Heart right ventricle (tissue), 16 donors: ENCODE measurements around the gene SEMA4G. TPM values are rescaled to one million over a fixed set of nuclear protein-coding genes. Genes with fewer than 3 reads are reported as not detected.
A peak's percentile ranks its signal among the peaks of the same experiment; 100 is the strongest.

Experiments used
- ATAC-seq, 8 donors: fragments of 200-7000 bp; cut with Tn5 transposase; one replicate each; pipeline ENCODE4 v1.9.1; 2020; ENCODE audit warnings: mild to moderate bottlenecking in 8 of 8, moderate library complexity in 8 of 8, moderate number of reproducible peaks in 1 of 8
- DNase-seq, 2 donors: peaks; one replicate each; pipeline ENCODE4 v3.0.0-alpha.2; 2020
- H3K27ac ChIP-seq, 10 donors: fragments of 200-600 bp; sonication (generic) in 2 of 10; one replicate each; pipeline versions ENCODE4 v1.5.0 to v1.8.0; 2020 to 2022; ENCODE audit warnings: mild to moderate bottlenecking in 3 of 10
- H3K27me3 ChIP-seq, 7 donors: fragments of 200-600 bp; one replicate each; pipeline ENCODE4 v1.8.0; 2021 to 2022; ENCODE audit warnings: mild to moderate bottlenecking in 2 of 7
- H3K36me3 ChIP-seq, 9 donors: fragments of 200-600 bp; sonication (generic) in 1 of 9; one replicate each; pipeline versions ENCODE4 v1.5.0 to v1.8.0; 2020 to 2022; ENCODE audit warnings: mild to moderate bottlenecking in 2 of 9
- H3K4me1 ChIP-seq, 9 donors: fragments of 200-600 bp; sonication (generic) in 1 of 9; one replicate each; pipeline versions ENCODE4 v1.5.0 to v1.8.0; 2020 to 2022; ENCODE audit warnings: mild to moderate bottlenecking in 4 of 9
- H3K4me3 ChIP-seq, 10 donors: fragments of 200-600 bp; sonication (generic) in 2 of 10; one replicate each; pipeline versions ENCODE4 v1.5.0 to v1.8.0; 2020 to 2022; ENCODE audit warnings: mild to moderate bottlenecking in 7 of 10, moderate library complexity in 2 of 10
- H3K9me3 ChIP-seq, 11 donors: fragments of 200-600 bp in 10 of 11; sonication (generic) in 2 of 11; one replicate each; pipeline versions ENCODE4 v1.5.0 to v1.8.0; 2013 to 2022; ENCODE audit warnings: mild to moderate bottlenecking in 2 of 11, control low read depth in 1 of 11, moderate library complexity in 1 of 11
- WGBS, 2 donors: extraction: QIAGEN DNeasy Blood & Tissue Kit; methylation state at CpG; one replicate each; pipeline ENCODE4 v1.1.7; 2013; ENCODE audit warnings: inconsistent platforms in 1 of 2; 5-methylcytosine and 5-hydroxymethylcytosine counted together
- intact Hi-C, 10 donors: fragments of 100-400 bp; cut with DNase I; formaldehyde crosslinking; loops; one replicate each; pipeline versions ENCODE4 v1.11.1 to v1.14.2; 2022
- polyA plus RNA-seq, 2 donors: library from polyadenylated mRNA; stranded (reverse); fragments of 200-250 nt; gene quantifications; one replicate each; pipeline ENCODE4 v1.2.3, GENCODE V29; 2013
- total RNA-seq, 10 donors: library from RNA; stranded (reverse); fragmentation: NEBNext Ultra II Directional in 3 of 10; extraction: Animal tissue kit (Norgen Biotek cat#: 25700) in 3 of 10; gene quantifications; one replicate each; pipeline versions ENCODE4 v1.2.1 to v1.2.4, GENCODE V29; 2021 to 2023
- TF ChIP-seq, protein P1 (sequence below), 9 donors: fragments of 200-600 bp; sonication (generic) in 2 of 9; IDR thresholded peaks; one replicate each; pipeline versions ENCODE4 v1.5.0 to v1.8.0; 2021 to 2022; ENCODE audit warnings: antibody characterized with exemption in 9 of 9, mild to moderate bottlenecking in 5 of 9, moderate library complexity in 1 of 9
- donor health status: Arrhythmogenic right ventricular cardiomyopathy.
- donor health status: ischemic (EF 13 %, LVEDD 7.1; RV severe dilation, severe dysfunction).
- donor health status: healthy with polysubstance abuse.
- donor health status: DM: no; HTN: yes; CAD: no.
- donor health status: DM: no; HTN: no; CAD: no.
- donor health status: ischemic (EF 25% LVEDD 6.9; RV normal size, moderate dysfunction).
- donor health status: ischemic (EF 25% LVEDD 5.7; RV mildly dilated, moderate dysfunction).
- donor health status: healthy.
- donor health status: DM: yes; HTN: yes; CAD: no.
- donor health status: Ischemic cardiomyopathy.
- donor health status: ischemic (EF 35%, LVEDD 5.7; RV mildly dilated, moderate dysfunction).
- donor health status: nonischemic (EF 11% LVEDD 7.7; RV severe dilation, severe dysfunction).
- donor health status: DM: yes; HTN: yes; CAD: no.
- donor health status: PGD.
- donor health status: ischemic (EF 29% LVEDD 5.4; RV normal size, mild dysfunction).
- donor health status: nonischemic (EF 23%, LVEDD 6.1; RV moderate dilation, normal function).

Gene SEMA4G
- total and polyA plus RNA-seq, 12 donors = 0.20 to 1.6 (median 0.80) TPM

DNA sequence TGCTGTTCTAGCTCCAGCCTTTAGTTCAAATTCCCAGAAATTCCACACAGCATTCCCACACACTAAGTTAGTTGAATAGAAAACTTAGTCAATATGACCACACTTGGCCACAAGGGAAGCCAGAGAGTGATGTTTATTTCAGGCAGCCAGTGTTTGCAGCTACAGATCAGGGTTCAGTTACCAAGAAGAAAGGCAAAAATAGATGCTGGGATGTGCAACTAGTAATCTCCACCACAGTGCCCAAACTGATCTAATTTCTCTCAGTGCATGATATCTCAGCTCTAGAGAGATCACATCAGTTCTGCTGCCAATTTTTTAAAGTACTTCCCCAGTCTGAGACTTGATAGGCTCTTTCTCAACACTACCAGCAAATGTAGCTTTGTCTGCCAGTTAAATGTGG is 38.9 kb upstream of the SEMA4G start:
- Histone ChIP-seq H3K4me3 (no peak overlapping the region), H3K4me1 (peaks cover 0 to 39% (median 8%) of the 10 kb centered on the region in 9 donors), H3K27me3 (no peaks in the 10 kb centered on the region), H3K27ac (peak overlapping the region in 4 of 10 donors; percentile 6 to 17 (median 14)), H3K36me3 (peaks cover 0 to 99% (median 66%) of the 10 kb centered on the region in 9 donors), H3K9me3 (no peaks in the 10 kb centered on the region)
- DNase-seq = no peak
- ATAC-seq = peak in 2 of 8 donors; percentile 35 to 51
- intact Hi-C loops = no loop called here
- TF ChIP-seq, protein P1, sequence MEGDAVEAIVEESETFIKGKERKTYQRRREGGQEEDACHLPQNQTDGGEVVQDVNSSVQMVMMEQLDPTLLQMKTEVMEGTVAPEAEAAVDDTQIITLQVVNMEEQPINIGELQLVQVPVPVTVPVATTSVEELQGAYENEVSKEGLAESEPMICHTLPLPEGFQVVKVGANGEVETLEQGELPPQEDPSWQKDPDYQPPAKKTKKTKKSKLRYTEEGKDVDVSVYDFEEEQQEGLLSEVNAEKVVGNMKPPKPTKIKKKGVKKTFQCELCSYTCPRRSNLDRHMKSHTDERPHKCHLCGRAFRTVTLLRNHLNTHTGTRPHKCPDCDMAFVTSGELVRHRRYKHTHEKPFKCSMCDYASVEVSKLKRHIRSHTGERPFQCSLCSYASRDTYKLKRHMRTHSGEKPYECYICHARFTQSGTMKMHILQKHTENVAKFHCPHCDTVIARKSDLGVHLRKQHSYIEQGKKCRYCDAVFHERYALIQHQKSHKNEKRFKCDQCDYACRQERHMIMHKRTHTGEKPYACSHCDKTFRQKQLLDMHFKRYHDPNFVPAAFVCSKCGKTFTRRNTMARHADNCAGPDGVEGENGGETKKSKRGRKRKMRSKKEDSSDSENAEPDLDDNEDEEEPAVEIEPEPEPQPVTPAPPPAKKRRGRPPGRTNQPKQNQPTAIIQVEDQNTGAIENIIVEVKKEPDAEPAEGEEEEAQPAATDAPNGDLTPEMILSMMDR (IDR thresholded peaks at IDR 0.05) = peak in 2 of 9 donors; percentile 7 to 12

GRCh38 chr10:100934084-100934659 is 35.1 kb upstream of the SEMA4G start:
- 91 to 97% methylated on average over 3 of the region's 3 CpGs for WGBS, 2 donors
- ATAC-seq = no peak
- no peaks in the 10 kb centered on the region for H3K27me3 ChIP-seq
- TF ChIP-seq, protein P1 (IDR thresholded peaks at IDR 0.05) = peak in 5 of 9 donors; percentile 32 to 51 (median 41)
- H3K27ac ChIP-seq = no peak overlapping the region
- no peak for DNase-seq
- peaks cover 0 to 16% (median under 1%) of the 10 kb centered on the region in 9 donors for H3K4me1 ChIP-seq
- peaks cover 0 to 100% (median 66%) of the 10 kb centered on the region in 9 donors for H3K36me3 ChIP-seq
- H3K9me3 ChIP-seq = no peaks in the 10 kb centered on the region
- intact Hi-C loops = no loop called here
- H3K4me3 ChIP-seq = no peak overlapping the region

DNA sequence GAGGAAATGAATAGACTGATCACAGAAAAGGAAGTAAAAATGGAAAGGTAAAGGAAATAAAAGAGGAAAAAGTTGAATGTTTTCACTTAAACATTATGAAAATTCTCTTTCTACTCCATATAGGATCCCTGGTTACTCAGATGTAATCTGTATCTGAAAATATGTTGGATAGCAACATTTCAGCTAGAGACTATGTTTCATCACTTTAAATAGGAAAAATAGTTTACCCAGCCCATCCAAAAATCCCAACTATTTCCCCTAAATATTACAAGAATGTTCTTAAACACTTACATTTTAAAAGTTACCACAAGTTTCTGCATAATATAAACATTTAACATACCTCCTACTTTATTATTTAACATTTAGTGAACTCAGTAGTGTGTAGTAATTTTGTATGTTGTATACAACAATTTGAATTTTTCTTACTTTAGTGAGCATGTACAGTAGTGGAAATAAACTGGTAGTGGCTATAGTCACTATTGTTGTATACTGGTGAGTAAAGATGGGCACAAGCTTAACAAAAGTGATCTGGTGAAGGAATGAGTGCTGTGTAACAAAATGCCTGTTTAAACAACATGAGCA is 29.4 kb upstream of the SEMA4G start:
- peaks cover 0 to 99% (median 71%) of the 10 kb centered on the region in 9 donors for H3K36me3 ChIP-seq
- H3K4me1 ChIP-seq = no peaks in the 10 kb centered on the region
- no peak overlapping the region for H3K27ac ChIP-seq
- no peak for ATAC-seq
- no peaks in the 10 kb centered on the region for H3K27me3 ChIP-seq
- no peak overlapping the region for H3K4me3 ChIP-seq
- no peaks in the 10 kb centered on the region for H3K9me3 ChIP-seq
- TF ChIP-seq, protein P1 (IDR thresholded peaks at IDR 0.05) = no peak
- DNase-seq = no peak
- intact Hi-C loops = no loop called here

GRCh38 chr10:100942229-100942628 is 27.1 kb upstream of the SEMA4G start:
- Histone ChIP-seq H3K27ac (no peak overlapping the region), H3K4me3 (no peak overlapping the region), H3K27me3 (no peaks in the 10 kb centered on the region), H3K9me3 (no peaks in the 10 kb centered on the region), H3K4me1 (no peaks in the 10 kb centered on the region), H3K36me3 (peaks cover 0 to 99% (median 87%) of the 10 kb centered on the region in 9 donors)
- DNase-seq = no peak
- intact Hi-C loops = no loop called here
- 97 to 98% methylated on average over 3 of the region's 3 CpGs for WGBS, 2 donors
- no peak for ATAC-seq
- TF ChIP-seq, protein P1 (IDR thresholded peaks at IDR 0.05) = no peak
